ENCODE measurements around the gene B4GALT5.

DNA sequence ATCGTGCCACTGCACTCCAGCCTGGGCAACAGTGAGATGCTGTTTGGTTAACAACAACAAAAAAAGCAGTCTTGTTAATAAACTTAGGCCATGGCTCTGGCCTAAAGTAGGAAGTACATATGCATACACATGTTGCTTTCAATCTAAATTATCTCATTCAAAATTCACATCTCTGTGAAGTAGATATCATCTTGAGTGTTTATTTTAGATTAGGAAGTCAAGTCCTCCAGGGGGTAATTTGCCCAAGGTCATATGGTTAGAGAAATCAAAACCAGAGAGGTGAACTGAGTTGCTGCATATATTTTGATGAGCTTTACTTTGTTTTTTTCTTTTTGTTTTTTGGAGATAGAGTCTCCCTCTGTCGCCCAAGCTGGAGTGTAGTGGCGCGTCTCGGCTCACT, 52.8 kb downstream of the B4GALT5 start:
- TF ChIP-seq, protein P1, sequence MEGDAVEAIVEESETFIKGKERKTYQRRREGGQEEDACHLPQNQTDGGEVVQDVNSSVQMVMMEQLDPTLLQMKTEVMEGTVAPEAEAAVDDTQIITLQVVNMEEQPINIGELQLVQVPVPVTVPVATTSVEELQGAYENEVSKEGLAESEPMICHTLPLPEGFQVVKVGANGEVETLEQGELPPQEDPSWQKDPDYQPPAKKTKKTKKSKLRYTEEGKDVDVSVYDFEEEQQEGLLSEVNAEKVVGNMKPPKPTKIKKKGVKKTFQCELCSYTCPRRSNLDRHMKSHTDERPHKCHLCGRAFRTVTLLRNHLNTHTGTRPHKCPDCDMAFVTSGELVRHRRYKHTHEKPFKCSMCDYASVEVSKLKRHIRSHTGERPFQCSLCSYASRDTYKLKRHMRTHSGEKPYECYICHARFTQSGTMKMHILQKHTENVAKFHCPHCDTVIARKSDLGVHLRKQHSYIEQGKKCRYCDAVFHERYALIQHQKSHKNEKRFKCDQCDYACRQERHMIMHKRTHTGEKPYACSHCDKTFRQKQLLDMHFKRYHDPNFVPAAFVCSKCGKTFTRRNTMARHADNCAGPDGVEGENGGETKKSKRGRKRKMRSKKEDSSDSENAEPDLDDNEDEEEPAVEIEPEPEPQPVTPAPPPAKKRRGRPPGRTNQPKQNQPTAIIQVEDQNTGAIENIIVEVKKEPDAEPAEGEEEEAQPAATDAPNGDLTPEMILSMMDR (conservative IDR thresholded peaks at IDR 0.05; ENCODE audit: low read length), result no peak
- TF ChIP-seq EZH2phosphoT487 (IDR thresholded peaks at IDR 0.05; ENCODE audit: borderline replicate concordance, low read depth, low read length), result no peak
